Measurements from ENCODE around the gene OSM. TPM values are rescaled to one million over a fixed set of nuclear protein-coding genes. Genes with fewer than 3 reads are reported as not detected.
A peak's percentile ranks its signal among the peaks of the same experiment; 100 is the strongest.

Gene OSM
- polyA plus RNA-seq, 2 of the 4 experiments (the other 2 are of a cell fraction), result not detected

GRCh38 chr22:30228509-30229359 is 37.9 kb downstream of the OSM start (continued):
- TF ChIP-seq CTCF (IDR thresholded peaks at IDR 0.05) (no peak), KDM5A (IDR thresholded peaks at IDR 0.05) (no peak), KDM1A (IDR thresholded peaks at IDR 0.05; ENCODE audit: low read depth) (no peak), PHF8 (IDR thresholded peaks at IDR 0.05; ENCODE audit: borderline replicate concordance, low read depth) (no peak), SMC3 (IDR thresholded peaks at IDR 0.05) (no peak), ZC3H11A (IDR thresholded peaks at IDR 0.05) (no peak), USF2 (IDR thresholded peaks at IDR 0.05) (no peak), RCOR1 (IDR thresholded peaks at IDR 0.05; ENCODE audit: low read depth, low read length) (no peak), MAX (IDR thresholded peaks at IDR 0.05) (peak; percentile 26; the same call in 1 of the 2 replicates), POLR2AphosphoS2 (conservative IDR thresholded peaks at IDR 0.05; ENCODE audit: low read length) (no peak), RARB (CRISPR knock-in tag; IDR thresholded peaks at IDR 0.05) (no peak), RAD21 (conservative IDR thresholded peaks at IDR 0.05 in 1 of 2, IDR thresholded peaks at IDR 0.05 in 1 of 2) (no peak; a peak in 1 of 5 replicates), EHMT2 (IDR thresholded peaks at IDR 0.05; ENCODE audit: low read depth) (no peak), MYC (IDR thresholded peaks at IDR 0.05; ENCODE audit: borderline replicate concordance, low read length) (no peak), GATA3 (IDR thresholded peaks at IDR 0.05; ENCODE audit: borderline replicate concordance) (peak; percentile 62; the same call in 1 of the 2 replicates), EP300 (IDR thresholded peaks at IDR 0.05) (peak in 1 of 2 experiments; percentile 58; a peak in 1 of 5 replicates), FOSB (CRISPR knock-in tag; IDR thresholded peaks at IDR 0.05) (no peak), ELK1 (IDR thresholded peaks at IDR 0.05; ENCODE audit: low read depth, low read length) (no peak), ESRRA (IDR thresholded peaks at IDR 0.05; ENCODE audit: borderline replicate concordance, low read length) (no peak), JUNB (IDR thresholded peaks at IDR 0.05) (peak; percentile 25; the same call in 1 of the 2 replicates), JUN (IDR thresholded peaks at IDR 0.05) (no peak), FOSL2 (IDR thresholded peaks at IDR 0.05) (0 out of 2 replicates have a peak, but pooled peaks have one; percentile 30), FOSL2 (CRISPR knock-in tag; IDR thresholded peaks at IDR 0.05) (peak; percentile 80), NR3C1 (IDR thresholded peaks at IDR 0.05) (no peak), CBX8 (IDR thresholded peaks at IDR 0.05) (no peak), ATOH8 (CRISPR knock-in tag; IDR thresholded peaks at IDR 0.05; ENCODE audit: low read depth) (no peak), TP53 (CRISPR knock-in tag; IDR thresholded peaks at IDR 0.05) (no peak), BCL3 (IDR thresholded peaks at IDR 0.05) (no peak), HES2 (IDR thresholded peaks at IDR 0.05) (no peak), HOXB13 (CRISPR knock-in tag; IDR thresholded peaks at IDR 0.05; ENCODE audit: low read depth) (0 out of 2 replicates have a peak, but pooled peaks have one; percentile 34), ZFP36 (IDR thresholded peaks at IDR 0.05; ENCODE audit: borderline replicate concordance, partially characterized antibody) (no peak), MAZ (IDR thresholded peaks at IDR 0.05; ENCODE audit: borderline replicate concordance, low read depth, low read length) (no peak), EHF (CRISPR knock-in tag; IDR thresholded peaks at IDR 0.05) (no peak)

Measured in A549 (cell line).